Activated CD4-positive, alpha-beta memory T cell treated with anti-CD3 and anti-CD28 coated beads for 36 hours (primary cell): Measurements from ENCODE around the gene ZNF766. TPM values are rescaled to one million over a fixed set of nuclear protein-coding genes. Genes with fewer than 3 reads are reported as not detected.
"Not testable (repeated sequence)": the region's sequence is repeated elsewhere in the genome, so short reads cannot be mapped to it uniquely, and the experiment has no call there.

Source experiments
- CTCF ChIA-PET: fragments of 350-600 bp; sonication (Branson Sonifier 250); formaldehyde crosslinking; loops from one replicate; lab custom pipeline; 2021; ENCODE audit warnings: antibody characterized with exemption, inconsistent platforms; lab: Charles Lee
- POLR2A ChIA-PET: fragments of 350-600 bp; sonication (Branson Sonifier 250); formaldehyde crosslinking; loops from one replicate; lab custom pipeline; 2021; ENCODE audit warnings: antibody characterized with exemption; lab: Charles Lee
- DNase-seq: peaks from one replicate; pipeline ENCODE4 v3.0.0-alpha.2; 2020
- H3K27ac Mint-ChIP-seq: one replicate; pipeline ENCODE4 v1.8.0; 2021; ENCODE audit warnings: mixed read lengths
- H3K27me3 Mint-ChIP-seq: one replicate; pipeline ENCODE4 v1.8.0; 2021; ENCODE audit warnings: mixed read lengths
- H3K36me3 Mint-ChIP-seq: one replicate; pipeline ENCODE4 v1.8.0; 2021; ENCODE audit warnings: mixed read lengths
- H3K4me1 Mint-ChIP-seq: one replicate; pipeline ENCODE4 v1.8.0; 2021; ENCODE audit warnings: low read depth, mixed read lengths
- H3K4me3 Mint-ChIP-seq: one replicate; pipeline ENCODE4 v1.8.0; 2021; ENCODE audit warnings: mild to moderate bottlenecking, mixed read lengths
- H3K9me3 Mint-ChIP-seq: one replicate; pipeline ENCODE4 v1.8.0; 2021; ENCODE audit warnings: mixed read lengths
- intact Hi-C: fragments of 100-400 bp; cut with micrococcal nuclease; formaldehyde crosslinking; loops from one replicate; pipeline ENCODE4 v1.15.1; 2023
- microRNA-seq: library from miRNA; unstranded; fragments of <30 nt; microRNA quantifications from one replicate; pipeline ENCODE4 v1.2.0, GENCODE V29; 2022; ENCODE audit warnings: borderline number of aligned reads, borderline microRNAs expressed, borderline replicate concordance
- total RNA-seq, 2 experiments: library from RNA; stranded (reverse); gene quantifications; one replicate each; pipeline ENCODE4 v1.2.3, GENCODE V29; 2021

Gene ZNF766
- total RNA-seq, 2 experiments from 2014 or later = 21.6 to 23.2 TPM

DNA sequence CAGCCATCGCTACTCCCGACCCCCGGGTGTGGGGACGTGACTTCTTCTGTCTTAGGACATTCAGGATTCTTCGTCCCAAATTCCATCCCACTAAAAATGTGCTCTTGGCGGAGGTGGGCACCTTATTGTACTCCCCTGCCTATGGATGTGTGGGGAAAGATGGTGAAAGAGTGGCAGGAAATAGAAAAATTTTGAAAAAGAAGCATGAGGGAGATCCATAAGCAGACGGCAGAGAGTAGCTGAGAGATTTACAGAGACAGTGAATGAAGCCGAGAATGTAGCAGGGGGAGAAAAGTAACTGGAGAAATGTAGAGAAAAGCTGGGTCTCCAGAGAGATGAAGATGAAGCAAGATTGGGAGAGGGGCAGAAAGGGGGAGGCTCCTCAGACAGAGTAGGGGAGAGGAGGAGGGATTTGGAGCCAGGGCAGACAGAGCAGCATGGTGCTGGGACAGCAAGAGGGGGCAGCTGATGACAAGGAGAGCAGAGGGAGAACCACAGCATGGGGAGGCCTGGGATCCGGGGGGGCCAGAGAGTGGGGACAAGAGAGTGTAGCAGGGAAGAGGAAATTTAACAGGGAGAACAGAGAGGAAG is 67.5 kb downstream of the ZNF766 start:
- peaks cover 43% of the 10 kb centered on the region for H3K9me3 Mint-ChIP-seq
- H3K36me3 Mint-ChIP-seq = peaks cover 27% of the 10 kb centered on the region
- H3K27me3 Mint-ChIP-seq = no peaks in the 10 kb centered on the region
- peak overlapping the region; percentile 93 for H3K4me3 Mint-ChIP-seq
- peak overlapping the region; percentile 91 for H3K27ac Mint-ChIP-seq
- DNase-seq = no peak
- ChIA-PET CTCF (no interaction called here), POLR2A (no interaction called here)
- H3K4me1 Mint-ChIP-seq = peaks cover 13% of the 10 kb centered on the region
- intact Hi-C loops = loop anchor here (1.0 kb wide), 1 partner anchor 40 kb away; the partner anchor contains the start of gene ZNF480

DNA sequence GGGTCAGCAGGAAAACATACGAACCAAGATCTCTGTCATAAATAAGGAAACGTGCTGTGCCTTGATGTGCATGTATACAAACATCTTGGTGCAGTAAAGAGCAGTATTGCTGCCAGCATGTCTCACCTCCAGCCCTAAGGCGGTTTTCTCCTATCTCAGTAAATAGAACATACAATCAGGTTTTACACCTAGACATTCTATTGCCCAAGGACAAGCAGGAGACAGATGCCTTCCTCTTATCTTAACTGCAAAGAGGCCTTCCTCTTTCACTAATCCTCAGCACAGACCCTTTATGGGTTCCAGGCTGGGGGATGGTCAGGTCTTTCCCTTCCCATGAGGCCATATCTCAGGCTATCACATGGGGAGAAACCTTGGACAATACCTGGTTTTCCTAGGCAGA is 69.6 kb downstream of the ZNF766 start:
- intact Hi-C loops, POLR2A ChIA-PET, H3K27ac Mint-ChIP-seq, H3K27me3 Mint-ChIP-seq, DNase-seq, H3K4me3 Mint-ChIP-seq, CTCF ChIA-PET: not testable (repeated sequence)
- H3K36me3 Mint-ChIP-seq = peaks cover 16% of the 10 kb centered on the region
- H3K4me1 Mint-ChIP-seq = peaks cover 15% of the 10 kb centered on the region
- H3K9me3 Mint-ChIP-seq = peaks cover 22% of the 10 kb centered on the region

DNA sequence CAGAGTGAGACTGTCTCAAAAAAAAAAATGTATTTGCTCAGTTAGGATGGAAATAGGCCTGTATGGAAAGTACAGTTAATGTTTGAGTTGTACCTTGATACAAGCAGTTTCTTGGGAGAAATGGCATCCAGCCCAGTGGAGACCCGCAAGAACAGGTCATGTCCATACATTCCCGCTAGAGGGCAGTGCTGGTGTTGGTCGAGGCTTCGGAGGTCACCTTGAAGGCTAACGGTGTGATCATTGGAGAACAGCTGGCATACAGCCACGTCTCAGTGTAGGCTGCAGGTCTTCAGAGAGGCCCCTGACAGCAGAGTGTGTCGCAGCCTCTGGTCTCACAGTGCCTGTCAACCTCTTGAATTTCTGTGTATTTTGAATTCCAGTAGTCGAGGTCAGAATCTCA is 74.2 kb downstream of the ZNF766 start:
- peak; percentile 70 for DNase-seq
- Mint-ChIP-seq H3K27ac (no peak overlapping the region), H3K36me3 (peaks cover 7% of the 10 kb centered on the region), H3K4me1 (peaks cover 2% of the 10 kb centered on the region), H3K4me3 (no peak overlapping the region), H3K9me3 (peaks cover 19% of the 10 kb centered on the region), H3K27me3 (no peaks in the 10 kb centered on the region)
- CTCF ChIA-PET = interaction anchor here (0.6 to 1.7 kb wide), 4 partner anchors 26 to 1177 kb away, joined by 3 to 6 read pairs (median 4); partner anchors contain the start of gene ZNF880
- intact Hi-C loops = loop anchor here (2.0 kb wide), 2 partner anchors 183 to 405 kb away; partner anchors contain the start of gene ZNF808
- POLR2A ChIA-PET = no interaction called here

DNA sequence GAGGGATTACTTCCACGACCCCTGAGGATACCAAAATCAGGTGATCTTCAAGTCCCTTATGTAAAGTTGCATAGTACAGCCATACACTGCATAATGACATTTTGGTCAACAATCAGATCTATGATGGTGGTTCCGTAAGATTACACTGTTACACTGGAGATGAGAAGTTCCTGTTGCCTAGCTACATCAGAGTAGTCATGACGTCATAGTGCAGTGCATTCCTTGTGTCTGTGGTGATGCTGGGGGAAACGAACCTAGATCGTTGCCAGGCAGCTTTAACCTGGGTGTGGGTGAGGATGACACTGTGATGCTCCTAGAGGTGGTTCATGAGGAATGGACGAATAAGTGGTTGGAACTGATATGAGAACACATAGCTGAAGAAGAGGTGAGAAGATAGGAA is 75.8 kb downstream of the ZNF766 start:
- ChIA-PET POLR2A (no interaction called here), CTCF (interaction anchor here (1.7 kb wide), 1 partner anchor 406 kb away, joined by 6 read pairs; no protein-coding TSS in a partner anchor)
- Mint-ChIP-seq H3K9me3 (peaks cover 13% of the 10 kb centered on the region), H3K27ac (no peak overlapping the region), H3K4me3 (no peak overlapping the region), H3K27me3 (no peaks in the 10 kb centered on the region), H3K36me3 (peaks cover 17% of the 10 kb centered on the region), H3K4me1 (peaks cover 2% of the 10 kb centered on the region)
- intact Hi-C loops = no loop called here
- DNase-seq = no peak

Small RNAs within 50 kb of the gene (microRNA-seq; reads per million reads assigned to microRNA genes)
- gene MIR643 (7.1 reads per million, percentile 27 among the genes with 10 or more reads in this experiment), gene MIR6801 (not detected)

Other genes starting within 250 kb of the ZNF766 start
- gene ZNF614, start 241.2 kb upstream of the ZNF766 start, total RNA-seq = 1 to 10 TPM; 7.2 TPM
- gene ZNF432, start 220.7 kb upstream of the ZNF766 start, total RNA-seq = 1 to 10 TPM; 8.3 to 8.8 TPM
- gene ZNF841, start 173.8 kb upstream of the ZNF766 start, total RNA-seq = 10 to 100 TPM; 14.5 to 17.0 TPM
- gene ZNF616, start 129.6 kb upstream of the ZNF766 start, total RNA-seq = 10 to 100 TPM; 10.5 to 11.6 TPM
- 10 to 100 TPM in 1 of 2 experiments, 1 to 10 TPM in 1; 8.2 to 12.8 TPM for gene ZNF836, start 98.0 kb upstream of the ZNF766 start, total RNA-seq
- gene PPP2R1A, start 79.5 kb upstream of the ZNF766 start, total RNA-seq = 100 to 1,000 TPM; 224 to 229 TPM
- gene ZNF480, start 27.6 kb downstream of the ZNF766 start, total RNA-seq = 1 to 10 TPM; 3.4 to 4.1 TPM
- gene ZNF610, start 66.7 kb downstream of the ZNF766 start, total RNA-seq = 1 to 10 TPM; 1.7 to 2.1 TPM
- gene ZNF880, start 100.3 kb downstream of the ZNF766 start, total RNA-seq = 1 to 10 TPM; 8.2 to 8.3 TPM
- gene ZNF528, start 128.3 kb downstream of the ZNF766 start, total RNA-seq = 1 to 10 TPM; 4.4 to 8.1 TPM
- gene ZNF534, start 159.6 kb downstream of the ZNF766 start, total RNA-seq = not detected
- under 1 TPM; 0.56 to 0.78 TPM for gene ZNF578, start 184.0 kb downstream of the ZNF766 start, total RNA-seq